ENCODE measurements around the gene KIF26B. TPM values are rescaled to one million over a fixed set of nuclear protein-coding genes. Genes with fewer than 3 reads are reported as not detected.

Gene KIF26B
- polyA plus RNA-seq, 1 donor from 2014 or later = 6.3 TPM

DNA sequence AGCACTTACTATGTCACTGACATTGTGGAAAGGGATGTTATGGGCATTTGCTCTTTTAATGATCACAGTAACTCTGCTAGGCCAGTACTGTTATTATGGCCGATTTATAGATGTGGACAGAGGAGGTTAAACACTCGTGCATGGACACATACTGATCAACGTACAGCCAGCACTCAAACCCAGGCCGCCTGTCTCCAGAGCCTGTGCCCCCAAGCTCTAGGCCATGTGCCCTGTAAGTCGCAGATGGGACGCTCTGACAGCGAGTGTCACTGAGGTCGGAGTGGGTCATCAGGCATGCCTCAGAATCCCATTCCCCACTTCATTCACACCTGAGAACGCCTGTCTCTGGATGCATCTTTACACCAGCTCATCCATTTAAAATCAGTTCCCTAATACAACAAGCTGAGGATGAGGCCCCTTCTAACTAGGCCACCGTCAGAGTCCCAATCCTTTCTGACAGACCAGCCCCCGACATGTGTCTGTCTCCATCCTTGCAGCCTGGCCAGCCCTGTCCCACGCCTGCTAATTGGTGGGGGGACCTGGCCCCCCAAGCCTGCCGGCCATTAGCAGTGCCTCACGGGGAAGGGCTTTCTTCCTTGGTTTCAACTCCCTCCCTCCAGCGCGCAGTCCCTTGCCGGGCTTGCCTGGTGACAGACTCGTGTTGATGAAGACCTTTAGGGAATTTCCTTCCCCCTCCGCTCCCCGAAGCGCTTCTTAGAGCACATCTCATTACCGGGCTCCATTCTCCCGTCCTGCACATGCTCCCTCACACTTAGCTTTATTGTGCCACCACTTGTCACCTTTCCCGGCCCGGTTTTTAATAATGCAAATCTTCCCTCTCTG, 436.8 kb downstream of the KIF26B start:
- no peak overlapping the region for H2AFZ ChIP-seq (ENCODE audit: low read depth, low read length)
- no peaks in the 10 kb centered on the region for H3F3A ChIP-seq (ENCODE audit: insufficient read depth, low read length, poor library complexity, severe bottlenecking)
- no peaks in the 10 kb centered on the region for H3K27me3 ChIP-seq (ENCODE audit: insufficient read depth, low read depth, low read length)
- no peak overlapping the region for H3K4me2 ChIP-seq (ENCODE audit: low read length)
- H3K9ac ChIP-seq (ENCODE audit: low read length) = no peak overlapping the region
- no peaks in the 10 kb centered on the region for H3K79me2 ChIP-seq (replicated peaks; ENCODE audit: insufficient read depth, low read length)
- no peaks in the 10 kb centered on the region for H3K36me3 ChIP-seq (ENCODE audit: insufficient read depth, low read length)
- no peaks in the 10 kb centered on the region for H4K20me1 ChIP-seq (ENCODE audit: insufficient read depth)
- TF ChIP-seq POLR2AphosphoS5 (IDR thresholded peaks at IDR 0.05) (no peak), TAF1 (IDR thresholded peaks at IDR 0.05; ENCODE audit: low read depth) (no peak)
- H3K9me3 ChIP-seq (ENCODE audit: low read length) = no peaks in the 10 kb centered on the region
- H3K4me3 ChIP-seq (ENCODE audit: low read length) = no peak overlapping the region
- no peaks in the 10 kb centered on the region for H3K9me2 ChIP-seq (ENCODE audit: insufficient read depth, low read length)
- no peak overlapping the region for H3K27ac ChIP-seq (ENCODE audit: low read length)

DNA sequence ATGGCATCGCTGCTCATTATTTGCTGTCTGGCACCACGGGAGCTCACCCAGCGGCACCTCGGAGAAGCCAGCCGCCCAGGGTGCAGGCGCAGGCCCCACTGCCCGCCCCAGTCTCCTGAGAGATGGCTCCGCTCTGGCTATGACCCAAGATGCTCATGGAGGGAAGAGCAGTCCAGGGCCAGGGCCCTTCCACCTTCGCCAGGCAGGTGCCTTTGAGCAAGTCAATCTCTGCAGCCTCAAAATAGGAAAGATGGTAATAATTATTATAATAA, 437.3 kb downstream of the KIF26B start:
- no peaks in the 10 kb centered on the region for H4K20me1 ChIP-seq (ENCODE audit: insufficient read depth)
- no peaks in the 10 kb centered on the region for H3F3A ChIP-seq (ENCODE audit: insufficient read depth, low read length, poor library complexity, severe bottlenecking)
- H3K4me3 ChIP-seq (ENCODE audit: low read length) = no peak overlapping the region
- H3K9me3 ChIP-seq (ENCODE audit: low read length) = no peaks in the 10 kb centered on the region
- H3K9ac ChIP-seq (ENCODE audit: low read length) = no peak overlapping the region
- H3K36me3 ChIP-seq (ENCODE audit: insufficient read depth, low read length) = no peaks in the 10 kb centered on the region
- TF ChIP-seq SMC3 (conservative IDR thresholded peaks at IDR 0.05; ENCODE audit: poor library complexity) = no peak
- TF ChIP-seq, protein P1, sequence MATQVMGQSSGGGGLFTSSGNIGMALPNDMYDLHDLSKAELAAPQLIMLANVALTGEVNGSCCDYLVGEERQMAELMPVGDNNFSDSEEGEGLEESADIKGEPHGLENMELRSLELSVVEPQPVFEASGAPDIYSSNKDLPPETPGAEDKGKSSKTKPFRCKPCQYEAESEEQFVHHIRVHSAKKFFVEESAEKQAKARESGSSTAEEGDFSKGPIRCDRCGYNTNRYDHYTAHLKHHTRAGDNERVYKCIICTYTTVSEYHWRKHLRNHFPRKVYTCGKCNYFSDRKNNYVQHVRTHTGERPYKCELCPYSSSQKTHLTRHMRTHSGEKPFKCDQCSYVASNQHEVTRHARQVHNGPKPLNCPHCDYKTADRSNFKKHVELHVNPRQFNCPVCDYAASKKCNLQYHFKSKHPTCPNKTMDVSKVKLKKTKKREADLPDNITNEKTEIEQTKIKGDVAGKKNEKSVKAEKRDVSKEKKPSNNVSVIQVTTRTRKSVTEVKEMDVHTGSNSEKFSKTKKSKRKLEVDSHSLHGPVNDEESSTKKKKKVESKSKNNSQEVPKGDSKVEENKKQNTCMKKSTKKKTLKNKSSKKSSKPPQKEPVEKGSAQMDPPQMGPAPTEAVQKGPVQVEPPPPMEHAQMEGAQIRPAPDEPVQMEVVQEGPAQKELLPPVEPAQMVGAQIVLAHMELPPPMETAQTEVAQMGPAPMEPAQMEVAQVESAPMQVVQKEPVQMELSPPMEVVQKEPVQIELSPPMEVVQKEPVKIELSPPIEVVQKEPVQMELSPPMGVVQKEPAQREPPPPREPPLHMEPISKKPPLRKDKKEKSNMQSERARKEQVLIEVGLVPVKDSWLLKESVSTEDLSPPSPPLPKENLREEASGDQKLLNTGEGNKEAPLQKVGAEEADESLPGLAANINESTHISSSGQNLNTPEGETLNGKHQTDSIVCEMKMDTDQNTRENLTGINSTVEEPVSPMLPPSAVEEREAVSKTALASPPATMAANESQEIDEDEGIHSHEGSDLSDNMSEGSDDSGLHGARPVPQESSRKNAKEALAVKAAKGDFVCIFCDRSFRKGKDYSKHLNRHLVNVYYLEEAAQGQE (IDR thresholded peaks at IDR 0.05; ENCODE audit: borderline replicate concordance) = no peak
- no peak for TF ChIP-seq EP300 (conservative IDR thresholded peaks at IDR 0.05; ENCODE audit: poor library complexity, severe bottlenecking)
- no peak for TF ChIP-seq RAD21 (conservative IDR thresholded peaks at IDR 0.05)
- no peak for TF ChIP-seq EZH2 (IDR thresholded peaks at IDR 0.05; ENCODE audit: borderline replicate concordance, insufficient read depth, low read length, poor library complexity, severe bottlenecking)
- TF ChIP-seq, protein P2, sequence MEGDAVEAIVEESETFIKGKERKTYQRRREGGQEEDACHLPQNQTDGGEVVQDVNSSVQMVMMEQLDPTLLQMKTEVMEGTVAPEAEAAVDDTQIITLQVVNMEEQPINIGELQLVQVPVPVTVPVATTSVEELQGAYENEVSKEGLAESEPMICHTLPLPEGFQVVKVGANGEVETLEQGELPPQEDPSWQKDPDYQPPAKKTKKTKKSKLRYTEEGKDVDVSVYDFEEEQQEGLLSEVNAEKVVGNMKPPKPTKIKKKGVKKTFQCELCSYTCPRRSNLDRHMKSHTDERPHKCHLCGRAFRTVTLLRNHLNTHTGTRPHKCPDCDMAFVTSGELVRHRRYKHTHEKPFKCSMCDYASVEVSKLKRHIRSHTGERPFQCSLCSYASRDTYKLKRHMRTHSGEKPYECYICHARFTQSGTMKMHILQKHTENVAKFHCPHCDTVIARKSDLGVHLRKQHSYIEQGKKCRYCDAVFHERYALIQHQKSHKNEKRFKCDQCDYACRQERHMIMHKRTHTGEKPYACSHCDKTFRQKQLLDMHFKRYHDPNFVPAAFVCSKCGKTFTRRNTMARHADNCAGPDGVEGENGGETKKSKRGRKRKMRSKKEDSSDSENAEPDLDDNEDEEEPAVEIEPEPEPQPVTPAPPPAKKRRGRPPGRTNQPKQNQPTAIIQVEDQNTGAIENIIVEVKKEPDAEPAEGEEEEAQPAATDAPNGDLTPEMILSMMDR (IDR thresholded peaks at IDR 0.05; ENCODE audit: poor library complexity, severe bottlenecking) = no peak
- TF ChIP-seq POLR2AphosphoS5 (IDR thresholded peaks at IDR 0.05) = no peak
- TF ChIP-seq MXI1 (conservative IDR thresholded peaks at IDR 0.05; ENCODE audit: poor library complexity, severe bottlenecking) = no peak
- no peak for TF ChIP-seq TAF1 (IDR thresholded peaks at IDR 0.05; ENCODE audit: low read depth)
- no peaks in the 10 kb centered on the region for H3K79me2 ChIP-seq (replicated peaks; ENCODE audit: insufficient read depth, low read length)
- no peak overlapping the region for H3K27ac ChIP-seq (ENCODE audit: low read length)
- no peak overlapping the region for H2AFZ ChIP-seq (ENCODE audit: low read depth, low read length)
- no peak overlapping the region for H3K4me2 ChIP-seq (ENCODE audit: low read length)
- no peaks in the 10 kb centered on the region for H3K9me2 ChIP-seq (ENCODE audit: insufficient read depth, low read length)
- H3K27me3 ChIP-seq (ENCODE audit: insufficient read depth, low read depth, low read length) = no peaks in the 10 kb centered on the region

Measured in neural cell (in vitro differentiated cells).